Naive B cell (primary cell): Measurements from ENCODE around the gene CEP76. TPM values are rescaled to one million over a fixed set of nuclear protein-coding genes. Genes with fewer than 3 reads are reported as not detected.

ENCODE experiments used
- ATAC-seq, 2 donors: fragments of 150-1000 bp; cut with Tn5 transposase; 2 replicates each; pipeline ENCODE4 v1.10.0; 2021; ENCODE audit warnings: low read depth in 2 of 2, mild to moderate bottlenecking in 2 of 2, moderate library complexity in 2 of 2
- DNase-seq: peaks from one replicate; pipeline ENCODE4 v3.0.0; 2022
- H3K27ac Mint-ChIP-seq, 6 donors: one replicate each; pipeline ENCODE4 v1.8.0; 2020 to 2022; ENCODE audit warnings: mild to moderate bottlenecking in 6 of 6, mixed read lengths in 6 of 6, moderate library complexity in 5 of 6, inconsistent platforms in 2 of 6
- H3K27me3 Mint-ChIP-seq, 3 donors: one replicate each; pipeline ENCODE4 v1.8.0; 2021 to 2022; ENCODE audit warnings: mixed read lengths in 3 of 3, mild to moderate bottlenecking in 1 of 3
- H3K36me3 Mint-ChIP-seq, 2 donors: one replicate each; pipeline ENCODE4 v1.8.0; 2020 to 2022; ENCODE audit warnings: mixed read lengths in 2 of 2, inconsistent platforms in 1 of 2, mild to moderate bottlenecking in 1 of 2
- H3K4me1 Mint-ChIP-seq, 3 donors: one replicate each; pipeline ENCODE4 v1.8.0; 2020 to 2022; ENCODE audit warnings: mixed read lengths in 3 of 3, inconsistent platforms in 1 of 3, mild to moderate bottlenecking in 1 of 3, moderate library complexity in 1 of 3
- H3K4me3 Mint-ChIP-seq, 8 donors: one replicate each; pipeline ENCODE4 v1.8.0; 2020 to 2022; ENCODE audit warnings: mild to moderate bottlenecking in 8 of 8, mixed read lengths in 8 of 8, moderate library complexity in 8 of 8, inconsistent platforms in 2 of 8
- H3K9me3 Mint-ChIP-seq, 7 donors: one replicate each; pipeline ENCODE4 v1.8.0; 2020 to 2022; ENCODE audit warnings: mixed read lengths in 7 of 7, mild to moderate bottlenecking in 5 of 7, inconsistent platforms in 2 of 7, moderate library complexity in 1 of 7
- polyA plus RNA-seq, 6 donors: library from polyadenylated mRNA; unstranded; fragments of 300-500 nt; fragmentation: Illumina TruSeq; gene quantifications; one replicate each; pipeline ENCODE4 v1.2.3, GENCODE V29; 2021; ENCODE audit warnings: low read depth in 6 of 6

Gene CEP76
- polyA plus RNA-seq: 1 to 10 TPM; 5.8 to 7.5 (median 6.8) TPM

- peak within 1 kb of the TSS; percentile 90 to 100 (median 96) for H3K4me3 Mint-ChIP-seq
- peak within 1 kb of the TSS; percentile 99 to 100 (median 100) for H3K27ac Mint-ChIP-seq
- peaks cover 37 to 45% (median 44%) of the 10 kb centered on the region in 3 donors for H3K4me1 Mint-ChIP-seq
- ATAC-seq (peak; percentile 83 to 84), DNase-seq (peak; percentile 93)
- H3K9me3 Mint-ChIP-seq: no peaks in the 10 kb centered on the region
- H3K36me3 Mint-ChIP-seq: peaks cover 6 to 8% of the 10 kb centered on the region in 2 donors
- no peaks in the 10 kb centered on the region for H3K27me3 Mint-ChIP-seq
Measured at GRCh38 chr18:12702221-12703095, at the start of gene CEP76, which contains the start of gene PSMG2. CEP76 (minus strand) TSS chr18:12702723; CDS start chr18:12702548, 175 bp downstream. PSMG2 (plus strand) TSS chr18:12703042; CDS start chr18:12703108, 66 bp downstream.

- Mint-ChIP-seq H3K27me3 (peaks cover 15 to 20% (median 18%) of the 10 kb centered on the region in 3 donors), H3K27ac (no peak overlapping the region), H3K36me3 (no peaks in the 10 kb centered on the region), H3K4me3 (no peak overlapping the region), H3K4me1 (peaks cover 18 to 28% (median 20%) of the 10 kb centered on the region in 3 donors), H3K9me3 (no peaks in the 10 kb centered on the region)
- no peak for ATAC-seq
- DNase-seq: no peak
Measured at GRCh38 chr18:12751891-12752290, 49.4 kb upstream of the CEP76 start.

GRCh38 chr18:12751503-12751884 lies 49.0 kb upstream of the CEP76 start:
- Mint-ChIP-seq H3K4me1 (peaks cover 18 to 28% (median 20%) of the 10 kb centered on the region in 3 donors), H3K4me3 (no peak overlapping the region), H3K36me3 (no peaks in the 10 kb centered on the region), H3K9me3 (no peaks in the 10 kb centered on the region), H3K27ac (no peak overlapping the region), H3K27me3 (peaks cover 15 to 24% (median 18%) of the 10 kb centered on the region in 3 donors)
- DNase-seq: no peak
- ATAC-seq: no peak

- Mint-ChIP-seq H3K36me3 (no peaks in the 10 kb centered on the region), H3K27ac (no peak overlapping the region), H3K4me3 (peak overlapping the region in 5 of 8 donors; percentile 60 to 78 (median 71)), H3K27me3 (peaks cover 15 to 24% (median 18%) of the 10 kb centered on the region in 3 donors), H3K4me1 (peaks cover 18 to 28% (median 20%) of the 10 kb centered on the region in 3 donors), H3K9me3 (no peaks in the 10 kb centered on the region)
- no peak for DNase-seq
- no peak for ATAC-seq
Measured at GRCh38 chr18:12750715-12751502, 48.4 kb upstream of the CEP76 start.

- Mint-ChIP-seq H3K36me3 (no peaks in the 10 kb centered on the region), H3K9me3 (no peaks in the 10 kb centered on the region), H3K4me1 (peaks cover 18 to 28% (median 20%) of the 10 kb centered on the region in 3 donors), H3K27me3 (peaks cover 15 to 24% (median 18%) of the 10 kb centered on the region in 3 donors), H3K4me3 (peak overlapping the region in 7 of 8 donors; percentile 60 to 80 (median 77)), H3K27ac (peak overlapping the region in 4 of 6 donors; percentile 34 to 75 (median 44))
- peak; percentile 78 to 83 for ATAC-seq
- peak; percentile 35 for DNase-seq
Measured at GRCh38 chr18:12750076-12750714, 47.7 kb upstream of the CEP76 start.

GRCh38 chr18:12749121-12749520 lies 46.6 kb upstream of the CEP76 start:
- no peak for DNase-seq
- peaks cover 15 to 24% (median 15%) of the 10 kb centered on the region in 3 donors for H3K27me3 Mint-ChIP-seq

GRCh38 chr18:12748671-12749070 lies 46.1 kb upstream of the CEP76 start:
- Mint-ChIP-seq H3K36me3 (no peaks in the 10 kb centered on the region), H3K9me3 (no peaks in the 10 kb centered on the region), H3K4me3 (no peak overlapping the region), H3K27ac (no peak overlapping the region), H3K27me3 (peaks cover 15 to 24% (median 15%) of the 10 kb centered on the region in 3 donors), H3K4me1 (peaks cover 18 to 28% (median 20%) of the 10 kb centered on the region in 3 donors)
- DNase-seq (no peak), ATAC-seq (no peak)

More at GRCh38 chr18:12749121-12749520, 46.6 kb upstream of the CEP76 start:
- no peak for ATAC-seq
- peaks cover 18 to 28% (median 20%) of the 10 kb centered on the region in 3 donors for H3K4me1 Mint-ChIP-seq
- no peaks in the 10 kb centered on the region for H3K36me3 Mint-ChIP-seq
- peak overlapping the region in 2 of 8 donors; percentile 71 to 81 for H3K4me3 Mint-ChIP-seq
- H3K9me3 Mint-ChIP-seq: no peaks in the 10 kb centered on the region
- H3K27ac Mint-ChIP-seq: peak overlapping the region in 1 of 6 donors; percentile 66

- Mint-ChIP-seq H3K36me3 (no peaks in the 10 kb centered on the region), H3K27ac (peak overlapping the region in 1 of 6 donors; percentile 62), H3K4me1 (peaks cover 18 to 28% (median 20%) of the 10 kb centered on the region in 3 donors), H3K9me3 (no peaks in the 10 kb centered on the region), H3K4me3 (no peak overlapping the region), H3K27me3 (peaks cover 15 to 24% (median 15%) of the 10 kb centered on the region in 3 donors)
- DNase-seq (no peak), ATAC-seq (no peak)
Measured at GRCh38 chr18:12747530-12748315, 45.2 kb upstream of the CEP76 start.

- H3K36me3 Mint-ChIP-seq: no peaks in the 10 kb centered on the region
- no peak overlapping the region for H3K4me3 Mint-ChIP-seq
- H3K27me3 Mint-ChIP-seq: peaks cover 10 to 19% (median 13%) of the 10 kb centered on the region in 3 donors
- H3K27ac Mint-ChIP-seq: no peak overlapping the region
- H3K4me1 Mint-ChIP-seq: peaks cover 13 to 14% (median 13%) of the 10 kb centered on the region in 3 donors
- H3K9me3 Mint-ChIP-seq: no peaks in the 10 kb centered on the region
- DNase-seq (no peak), ATAC-seq (no peak)
Measured at GRCh38 chr18:12745095-12745795, 42.7 kb upstream of the CEP76 start.

GRCh38 chr18:12744103-12744502 lies 41.6 kb upstream of the CEP76 start:
- Mint-ChIP-seq H3K4me3 (no peak overlapping the region), H3K27me3 (peaks cover 2 to 8% (median 5%) of the 10 kb centered on the region in 3 donors), H3K27ac (no peak overlapping the region), H3K9me3 (no peaks in the 10 kb centered on the region), H3K4me1 (peaks cover 2% of the 10 kb centered on the region in 3 donors), H3K36me3 (no peaks in the 10 kb centered on the region)
- ATAC-seq (peak; percentile 35 to 58), DNase-seq (peak; percentile 35)

- Mint-ChIP-seq H3K36me3 (no peaks in the 10 kb centered on the region), H3K4me1 (no peaks in the 10 kb centered on the region), H3K4me3 (no peak overlapping the region), H3K9me3 (no peaks in the 10 kb centered on the region), H3K27ac (no peak overlapping the region), H3K27me3 (peaks cover 0 to 5% (median 0%) of the 10 kb centered on the region in 3 donors)
- ATAC-seq (no peak), DNase-seq (no peak)
Measured at GRCh38 chr18:12742453-12742852, 39.9 kb upstream of the CEP76 start.

- no peaks in the 10 kb centered on the region for H3K4me1 Mint-ChIP-seq
- no peak for DNase-seq
- no peak overlapping the region for H3K4me3 Mint-ChIP-seq
- H3K9me3 Mint-ChIP-seq: no peaks in the 10 kb centered on the region
- no peak overlapping the region for H3K27ac Mint-ChIP-seq
- no peak for ATAC-seq
- no peaks in the 10 kb centered on the region for H3K27me3 Mint-ChIP-seq
- no peaks in the 10 kb centered on the region for H3K36me3 Mint-ChIP-seq
Measured at GRCh38 chr18:12741351-12741750, 38.8 kb upstream of the CEP76 start.
